Measurements from ENCODE around the gene PIK3AP1. TPM values are rescaled to one million over a fixed set of nuclear protein-coding genes. Genes with fewer than 3 reads are reported as not detected.
A peak's percentile ranks its signal among the peaks of the same experiment; 100 is the strongest.

PIK3AP1 gene
- polyA plus RNA-seq, 1 experiment, result 0.04 TPM

- no peak overlapping the region for H3K4me3 ChIP-seq (ENCODE audit: low read depth, low read length)
- no peak for DNase-seq (ENCODE audit: low read depth)
- POLR2A ChIA-PET, result no interaction called here
- H3K36me3 ChIP-seq (ENCODE audit: control insufficient read depth, insufficient read depth, low read length), result no peaks in the 10 kb centered on the region
- peaks cover 14% of the 10 kb centered on the region for H3K27me3 ChIP-seq (ENCODE audit: control insufficient read depth, insufficient read depth, low read length)
- TF ChIP-seq CTCF (IDR thresholded peaks at IDR 0.05; ENCODE audit: insufficient read depth, low read depth, low read length), result no peak
- CTCF ChIA-PET, result no interaction called here
These were observed 74.0 kb downstream of the PIK3AP1 start for GRCh38 chr10:96646301-96646700.

GRCh38 chr10:96645191-96645721 lies 75.1 kb downstream of the PIK3AP1 start:
- POLR2A ChIA-PET, result no interaction called here
- no peak overlapping the region for H3K4me3 ChIP-seq (ENCODE audit: low read depth, low read length)
- peaks cover 14% of the 10 kb centered on the region for H3K27me3 ChIP-seq (ENCODE audit: control insufficient read depth, insufficient read depth, low read length)
- TF ChIP-seq CTCF (IDR thresholded peaks at IDR 0.05; ENCODE audit: insufficient read depth, low read depth, low read length), result no peak
- CTCF ChIA-PET, result no interaction called here
- no peaks in the 10 kb centered on the region for H3K36me3 ChIP-seq (ENCODE audit: control insufficient read depth, insufficient read depth, low read length)
- no peak for DNase-seq (ENCODE audit: low read depth)

GRCh38 chr10:96643920-96644319 lies 76.4 kb downstream of the PIK3AP1 start:
- no peak for TF ChIP-seq CTCF (IDR thresholded peaks at IDR 0.05; ENCODE audit: insufficient read depth, low read depth, low read length)
- H3K36me3 ChIP-seq (ENCODE audit: control insufficient read depth, insufficient read depth, low read length), result no peaks in the 10 kb centered on the region
- ChIA-PET POLR2A (no interaction called here), CTCF (interaction anchor here (0.9 to 1.4 kb wide), 4 partner anchors 29 to 173 kb away, joined by 3 to 4 read pairs (median 3); no protein-coding TSS in a partner anchor)
- no peak overlapping the region for H3K4me3 ChIP-seq (ENCODE audit: low read depth, low read length)
- no peak for DNase-seq (ENCODE audit: low read depth)
- peaks cover 11% of the 10 kb centered on the region for H3K27me3 ChIP-seq (ENCODE audit: control insufficient read depth, insufficient read depth, low read length)

- POLR2A ChIA-PET, result no interaction called here
- DNase-seq (ENCODE audit: low read depth), result no peak
- CTCF ChIA-PET, result interaction anchor here (0.7 to 1.5 kb wide), 8 partner anchors 10 to 591 kb away, joined by 3 to 6 read pairs (median 4); no protein-coding TSS in a partner anchor
- Histone ChIP-seq H3K4me3 (ENCODE audit: low read depth, low read length) (no peak overlapping the region), H3K36me3 (ENCODE audit: control insufficient read depth, insufficient read depth, low read length) (no peaks in the 10 kb centered on the region), H3K27me3 (ENCODE audit: control insufficient read depth, insufficient read depth, low read length) (peaks cover 14% of the 10 kb centered on the region)
- peak; percentile 40; the same call in 1 of the 2 replicates for TF ChIP-seq CTCF (IDR thresholded peaks at IDR 0.05; ENCODE audit: insufficient read depth, low read depth, low read length)
These were observed 77.3 kb downstream of the PIK3AP1 start for GRCh38 chr10:96642973-96643372.

- Histone ChIP-seq H3K4me3 (ENCODE audit: low read depth, low read length) (no peak overlapping the region), H3K27me3 (ENCODE audit: control insufficient read depth, insufficient read depth, low read length) (peaks cover 10% of the 10 kb centered on the region), H3K36me3 (ENCODE audit: control insufficient read depth, insufficient read depth, low read length) (no peaks in the 10 kb centered on the region)
- ChIA-PET POLR2A (no interaction called here), CTCF (interaction anchor here (0.6 to 1.5 kb wide), 4 partner anchors 11 to 591 kb away, joined by 3 to 6 read pairs (median 4); no protein-coding TSS in a partner anchor)
- no peak for TF ChIP-seq CTCF (IDR thresholded peaks at IDR 0.05; ENCODE audit: insufficient read depth, low read depth, low read length)
- no peak for DNase-seq (ENCODE audit: low read depth)
These were observed 77.8 kb downstream of the PIK3AP1 start for GRCh38 chr10:96642530-96642929.
